Panc1 (cell line): Measurements from ENCODE around the gene SCAF11. TPM values are rescaled to one million over a fixed set of nuclear protein-coding genes. Genes with fewer than 3 reads are reported as not detected.

Source experiments
- ATAC-seq: fragments of 200-7000 bp; cut with Tn5 transposase; 2 replicates; pipeline ENCODE4 v1.9.1; 2020; ENCODE audit warnings: mild to moderate bottlenecking, moderate library complexity
- BruUV-seq: library from RNA; stranded (reverse); fragments of 400-500 nt; replicated peaks from 2 replicates; lab custom pipeline; 2021; lab: Mats Ljungman, UMichigan
- CTCF ChIA-PET: fragments of 300-600 bp; sonication (Branson Sonifier 250); formaldehyde crosslinking; loops from one replicate; lab custom pipeline; 2022; ENCODE audit warnings: antibody characterized with exemption; lab: Charles Lee
- POLR2A ChIA-PET: fragments of 300-600 bp; sonication (Branson Sonifier 250); formaldehyde crosslinking; loops from one replicate; lab custom pipeline; 2022; ENCODE audit warnings: antibody characterized with exemption; lab: Charles Lee
- DNase-seq: peaks from one replicate; pipeline ENCODE4 v3.0.0-alpha.2; 2010; ENCODE audit warnings: low read depth, low spot score
- H3K27ac ChIP-seq: 2 replicates; pipeline ENCODE4 v1.5.1; 2011; ENCODE audit warnings: mild to moderate bottlenecking, low read length, inconsistent platforms
- H3K27me3 ChIP-seq: fragments of 200-500 bp; sonication (Bioruptor generic); 2 replicates; pipeline ENCODE4 v1.6.0; 2014; ENCODE audit warnings: low read length, inconsistent platforms; ENCODE audit not compliant: control insufficient read depth, insufficient read depth
- H3K36me3 ChIP-seq: fragments of 200-500 bp; sonication (Bioruptor generic); 2 replicates; pipeline ENCODE4 v1.5.1; 2014; ENCODE audit warnings: inconsistent platforms, mild to moderate bottlenecking, low read length, moderate library complexity; ENCODE audit not compliant: control insufficient read depth, insufficient read depth
- H3K4me1 ChIP-seq: 2 replicates; pipeline ENCODE4 v1.5.1; 2011; ENCODE audit warnings: inconsistent platforms, mild to moderate bottlenecking, low read length, moderate library complexity; ENCODE audit not compliant: control insufficient read depth, insufficient read depth
- H3K4me3 ChIP-seq, 2 experiments: 2 replicates each; pipeline ENCODE4 v1.5.1; 2011 to 2012; ENCODE audit warnings: low read depth in 2 of 2, low read length in 2 of 2, mild to moderate bottlenecking in 2 of 2, inconsistent platforms in 1 of 2, moderate library complexity in 1 of 2
- H3K9me3 ChIP-seq: fragments of 200-500 bp; sonication (Bioruptor generic); 2 replicates; pipeline ENCODE4 v1.5.1; 2014; ENCODE audit warnings: low read depth, mild to moderate bottlenecking, inconsistent platforms, low read length, moderate library complexity; ENCODE audit not compliant: control insufficient read depth, insufficient read depth
- CTCF ChIP-seq: fragments of 450-650 bp; IDR thresholded peaks from 2 replicates; pipeline ENCODE4 v1.5.1; 2017; ENCODE audit warnings: mild to moderate bottlenecking
- POLR2AphosphoS5 ChIP-seq: IDR thresholded peaks from 2 replicates; pipeline ENCODE4 v1.6.1; 2012; ENCODE audit warnings: mild to moderate bottlenecking, low read depth, low read length, moderate library complexity
- REST ChIP-seq, 2 experiments: IDR thresholded peaks; 2 replicates each; pipeline ENCODE4 v1.6.1; 2011 to 2012; ENCODE audit warnings: low read depth in 2 of 2, control low read depth in 1 of 2, low read length in 1 of 2, mild to moderate bottlenecking in 1 of 2, moderate library complexity in 1 of 2; ENCODE audit not compliant: insufficient read depth in 1 of 2
- TCF7L2 ChIP-seq: IDR thresholded peaks from 2 replicates; pipeline ENCODE4 v1.6.1; 2011; ENCODE audit warnings: mild to moderate bottlenecking, low read depth, low read length, inconsistent platforms
- in situ Hi-C: cut with HindIII; loops from 2 replicates; pipeline ENCODE4 v1.10.0; 2016; ENCODE audit warnings: low sequenced_read_pairs, low pct_unique_long_range_greater_than_20kb
- intact Hi-C: fragments of 100-400 bp; cut with micrococcal nuclease; formaldehyde crosslinking; loops from one replicate; pipeline ENCODE4 v1.10.0; 2022; ENCODE audit not compliant: unreplicated experiment
- total RNA-seq: library from RNA; stranded (reverse); gene quantifications from one replicate; pipeline ENCODE4 v1.2.1, GENCODE V29; 2021; ENCODE audit not compliant: unreplicated experiment

SCAF11 gene
- total RNA-seq, 1 experiment from 2014 or later = 98.3 TPM

GRCh38 chr12:45912774-45913173 is 77.6 kb downstream of the SCAF11 start:
- ATAC-seq (no peak), DNase-seq (no peak)
- H3K9me3 ChIP-seq = no peaks in the 10 kb centered on the region
- in situ Hi-C loops (no loop called here), intact Hi-C loops (no loop called here)
- POLR2A ChIA-PET = no interaction called here
- H3K4me1 ChIP-seq = no peaks in the 10 kb centered on the region
- no peaks in the 10 kb centered on the region for H3K27me3 ChIP-seq
- no peak overlapping the region for H3K4me3 ChIP-seq
- CTCF ChIA-PET = no interaction called here
- H3K36me3 ChIP-seq = no peaks in the 10 kb centered on the region
- no TSS peak for BruUV-seq
- no peak overlapping the region for H3K27ac ChIP-seq
- TF ChIP-seq CTCF (no peak), REST (IDR thresholded peaks at IDR 0.05; ENCODE audit: insufficient read depth in 1 of 2, low read depth in 2 of 2, low read length in 1 of 2) (no peak)

- intact Hi-C loops (no loop called here), in situ Hi-C loops (no loop called here)
- Histone ChIP-seq H3K27ac (no peak overlapping the region), H3K4me1 (no peaks in the 10 kb centered on the region), H3K4me3 (no peak overlapping the region), H3K27me3 (no peaks in the 10 kb centered on the region), H3K9me3 (no peaks in the 10 kb centered on the region), H3K36me3 (peaks cover 5% of the 10 kb centered on the region; the same call in 1 of the 2 replicates)
- no peak for DNase-seq
- ChIA-PET CTCF (no interaction called here), POLR2A (no interaction called here)
- BruUV-seq = no TSS peak
- ATAC-seq = no peak
- TF ChIP-seq TCF7L2 = no peak
- TF ChIP-seq REST (IDR thresholded peaks at IDR 0.05; ENCODE audit: insufficient read depth in 1 of 2, low read depth in 2 of 2, low read length in 1 of 2) = no peak
- TF ChIP-seq POLR2AphosphoS5 = no peak
- TF ChIP-seq CTCF = no peak
These were observed 81.2 kb downstream of the SCAF11 start for GRCh38 chr12:45909041-45909713.
